Thymus (tissue), 11 donors: ENCODE data around the gene DGCR2. TPM values are rescaled to one million over a fixed set of nuclear protein-coding genes. Genes with fewer than 3 reads are reported as not detected.

Source experiments
- DNase-seq, 9 donors: peaks; one replicate each; pipeline ENCODE4 v3.0.0-alpha.2; 2013; ENCODE audit warnings: low spot score in 9 of 9, low read depth in 6 of 9, missing footprints in 1 of 9
- H3K27ac ChIP-seq, 2 donors: one replicate each; pipeline ENCODE4 v1.5.1; 2013; ENCODE audit warnings: control low read depth in 1 of 2, low read depth in 1 of 2, low read length in 1 of 2, mild to moderate bottlenecking in 1 of 2, moderate library complexity in 1 of 2
- H3K27me3 ChIP-seq, 2 donors: one replicate each; pipeline ENCODE4 v1.5.1; 2013; ENCODE audit warnings: low read length in 1 of 2; ENCODE audit not compliant: control insufficient read depth in 2 of 2, insufficient read depth in 1 of 2
- H3K36me3 ChIP-seq, 2 donors: one replicate each; pipeline ENCODE4 v1.5.1; 2013; ENCODE audit warnings: low read length in 1 of 2, mild to moderate bottlenecking in 1 of 2, moderate library complexity in 1 of 2; ENCODE audit not compliant: control insufficient read depth in 2 of 2, insufficient read depth in 2 of 2
- H3K4me1 ChIP-seq, 2 donors: one replicate each; pipeline ENCODE4 v1.5.1; 2013; ENCODE audit warnings: low read length in 2 of 2; ENCODE audit not compliant: control insufficient read depth in 2 of 2, insufficient read depth in 2 of 2
- H3K4me3 ChIP-seq, 2 donors: one replicate each; pipeline ENCODE4 v1.5.1; 2013; ENCODE audit warnings: low read length in 2 of 2, control low read depth in 1 of 2, mild to moderate bottlenecking in 1 of 2
- H3K9me3 ChIP-seq, 2 donors: one replicate each; pipeline ENCODE4 v1.5.1; 2013; ENCODE audit warnings: low read length in 1 of 2, mild to moderate bottlenecking in 1 of 2; ENCODE audit not compliant: control insufficient read depth in 2 of 2, insufficient read depth in 1 of 2
- WGBS: extraction: QIAGEN DNeasy Blood & Tissue Kit; methylation state at CpG from one replicate; pipeline ENCODE4 v1.1.7; 2013; 5-methylcytosine and 5-hydroxymethylcytosine counted together
- polyA plus RNA-seq: library from polyadenylated mRNA; stranded (reverse); fragments of 200-250 nt; gene quantifications from one replicate; pipeline ENCODE4 v1.2.3, GENCODE V29; 2013
- total RNA-seq: library from RNA; stranded (reverse); fragments of 120-200 nt; gene quantifications from one replicate; pipeline ENCODE4 v1.2.4, GENCODE V29; 2013
- donor health status: healthy.

The DGCR2 gene
- total and polyA plus RNA-seq, 2 donors = 17.8 to 24.1 TPM

DNA sequence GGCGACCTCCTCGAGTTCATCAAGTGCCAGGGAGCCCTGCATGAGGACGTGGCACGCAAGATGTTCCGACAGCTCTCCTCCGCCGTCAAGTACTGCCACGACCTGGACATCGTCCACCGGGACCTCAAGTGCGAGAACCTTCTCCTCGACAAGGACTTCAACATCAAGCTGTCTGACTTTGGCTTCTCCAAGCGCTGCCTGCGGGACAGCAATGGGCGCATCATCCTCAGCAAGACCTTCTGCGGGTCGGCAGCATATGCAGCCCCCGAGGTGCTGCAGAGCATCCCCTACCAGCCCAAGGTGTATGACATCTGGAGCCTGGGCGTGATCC, 9.4 kb upstream of the DGCR2 start:
- peaks cover 33 to 54% of the 10 kb centered on the region in 2 donors for H3K36me3 ChIP-seq

DNA sequence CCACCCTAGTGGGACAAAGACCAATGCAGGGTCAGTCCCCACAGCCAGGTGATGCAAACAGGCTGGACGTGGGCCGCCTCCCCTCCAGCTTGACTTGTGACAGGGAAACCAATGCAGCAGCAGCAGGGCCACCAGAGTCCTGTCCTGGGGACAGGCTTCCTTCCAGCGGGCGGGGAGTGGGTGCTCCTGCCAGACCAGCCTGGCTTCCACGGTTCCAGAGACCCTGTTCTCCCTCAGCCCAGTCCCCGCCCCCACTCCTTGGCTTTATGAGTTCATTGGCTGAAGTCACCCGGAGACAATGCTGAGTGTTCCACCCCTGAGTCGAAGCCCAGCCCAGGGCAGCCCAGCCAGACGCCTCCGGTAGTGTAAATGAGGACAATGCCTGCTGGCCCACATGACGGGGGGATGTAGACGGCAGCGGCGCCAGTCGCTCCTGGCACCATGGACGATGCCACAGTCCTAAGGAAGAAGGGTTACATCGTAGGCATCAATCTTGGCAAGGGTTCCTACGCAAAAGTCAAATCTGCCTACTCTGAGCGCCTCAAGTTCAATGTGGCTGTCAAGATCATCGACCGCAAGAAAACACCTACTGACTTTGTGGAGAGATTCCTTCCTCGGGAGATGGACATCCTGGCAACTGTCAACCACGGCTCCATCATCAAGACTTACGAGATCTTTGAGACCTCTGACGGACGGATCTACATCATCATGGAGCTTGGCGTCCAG, 8.9 kb upstream of the DGCR2 start, which contains the start of gene TSSK2:
TSS of gene TSSK2 (plus strand) at position 350 of the 726 bp plus-strand sequence. CDS start at position 442, 92 bp downstream.
- Histone ChIP-seq H3K4me3 (no peak within 1 kb of the TSS), H3K27me3 (no peaks in the 10 kb centered on the region), H3K9me3 (no peaks in the 10 kb centered on the region), H3K4me1 (no peaks in the 10 kb centered on the region), H3K36me3 (peaks cover 30 to 49% of the 10 kb centered on the region in 2 donors), H3K27ac (no peak within 1 kb of the TSS)
- DNase-seq = no peak
- WGBS = 97% methylated on average over 27 of the region's 27 CpGs

More for the DNA sequence above, 9.4 kb upstream of the DGCR2 start:
- H3K4me3 ChIP-seq = no peak overlapping the region
- no peaks in the 10 kb centered on the region for H3K4me1 ChIP-seq
- no peak for DNase-seq
- WGBS = 98% methylated on average over 19 of the region's 19 CpGs
- no peaks in the 10 kb centered on the region for H3K27me3 ChIP-seq
- no peak overlapping the region for H3K27ac ChIP-seq
- no peaks in the 10 kb centered on the region for H3K9me3 ChIP-seq

DNA sequence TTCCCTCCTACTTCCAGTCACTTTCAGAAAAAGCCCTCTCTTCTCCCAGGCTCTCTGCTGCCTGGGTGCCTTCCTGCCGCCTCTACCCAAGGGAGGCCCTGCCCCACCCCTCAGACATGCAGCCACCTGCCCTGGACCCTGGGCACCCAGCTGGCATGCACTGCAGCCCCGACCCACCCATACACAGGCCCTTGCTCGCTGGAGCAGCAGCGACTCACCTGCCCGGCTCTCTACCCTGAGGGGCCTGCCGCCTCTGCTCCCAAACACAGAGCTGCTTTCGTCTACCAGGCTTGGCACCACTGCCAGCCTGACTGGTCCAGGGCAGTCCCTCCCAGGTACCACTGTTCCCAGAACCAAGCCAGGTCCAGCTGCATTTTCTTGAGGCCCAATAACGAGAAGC, 7.7 kb upstream of the DGCR2 start:
- Histone ChIP-seq H3K9me3 (no peaks in the 10 kb centered on the region), H3K27ac (no peak overlapping the region), H3K27me3 (peaks cover 0 to 7% of the 10 kb centered on the region in 2 donors), H3K36me3 (peaks cover 24 to 38% of the 10 kb centered on the region in 2 donors), H3K4me3 (no peak overlapping the region), H3K4me1 (no peaks in the 10 kb centered on the region)
- DNase-seq = no peak
- WGBS = 94% methylated on average over 8 of the region's 8 CpGs

DNA sequence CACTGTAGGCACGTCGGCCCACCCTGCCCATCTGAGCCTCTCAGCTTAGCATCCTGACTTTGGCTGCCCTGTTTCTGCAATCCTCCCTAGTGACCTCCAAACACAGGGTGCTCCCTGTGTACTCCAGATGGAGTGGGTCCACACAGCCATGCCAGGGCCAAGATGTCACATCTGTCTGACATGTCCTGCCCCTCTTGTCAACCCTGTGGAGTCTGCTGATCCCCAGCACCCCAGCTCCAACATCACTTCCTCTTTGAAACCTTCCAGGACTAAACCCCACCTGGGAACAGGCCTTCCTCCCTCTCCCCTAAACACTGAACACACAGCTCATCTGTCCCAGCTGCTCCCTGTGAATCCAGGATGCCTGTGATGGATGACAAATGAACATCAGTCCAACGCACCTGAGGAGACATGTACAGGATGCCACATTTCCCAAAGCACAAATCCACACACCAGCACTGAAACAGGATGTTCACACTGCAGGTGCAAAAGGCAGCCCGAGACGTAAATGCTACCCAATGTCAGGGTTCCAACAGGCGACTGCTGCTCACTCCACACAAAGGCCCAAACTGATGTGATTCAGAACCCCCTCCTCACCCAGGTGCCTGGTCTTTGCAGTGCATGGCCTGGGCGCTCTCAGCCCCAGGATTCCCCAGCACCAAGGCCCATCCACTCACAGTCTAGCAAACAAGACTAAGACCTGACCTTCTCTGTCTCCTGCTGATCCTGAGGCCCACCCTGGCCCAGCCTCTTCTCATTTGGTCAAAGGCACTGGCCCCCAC, 6.9 kb upstream of the DGCR2 start:
- peaks cover 0 to 11% of the 10 kb centered on the region in 2 donors for H3K27me3 ChIP-seq
- no peak overlapping the region for H3K4me3 ChIP-seq
- H3K9me3 ChIP-seq = no peaks in the 10 kb centered on the region
- peaks cover 16 to 31% of the 10 kb centered on the region in 2 donors for H3K36me3 ChIP-seq
- no peak for DNase-seq
- 93% methylated on average over 7 of the region's 7 CpGs for WGBS
- H3K27ac ChIP-seq = no peak overlapping the region
- H3K4me1 ChIP-seq = no peaks in the 10 kb centered on the region

DNA sequence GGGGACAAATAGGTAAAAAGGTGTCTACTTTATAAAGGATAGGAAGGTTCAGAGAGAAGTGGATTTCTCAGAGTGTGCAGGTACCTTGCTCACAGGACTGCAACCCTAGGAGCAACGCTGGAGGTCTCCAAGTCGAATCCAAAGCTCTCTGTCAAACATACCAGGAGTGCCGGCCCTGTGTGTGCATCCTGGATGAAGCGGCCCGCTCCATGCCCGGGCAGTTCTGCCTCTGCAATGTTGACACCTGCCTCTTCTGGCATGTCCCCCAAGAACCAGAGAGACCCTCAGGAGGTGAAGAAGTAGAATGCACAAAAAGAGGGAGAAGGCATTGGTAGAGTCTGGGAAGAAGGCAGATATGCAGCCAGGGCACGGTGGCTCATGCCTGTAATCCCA, 5.8 kb upstream of the DGCR2 start:
- no peak for DNase-seq
- Histone ChIP-seq H3K4me1 (peaks cover under 1 to 3% of the 10 kb centered on the region in 2 donors), H3K4me3 (no peak overlapping the region), H3K27ac (no peak overlapping the region), H3K9me3 (no peaks in the 10 kb centered on the region), H3K36me3 (peaks cover 5 to 20% of the 10 kb centered on the region in 2 donors), H3K27me3 (peaks cover 0 to 13% of the 10 kb centered on the region in 2 donors)
- WGBS = 96% methylated on average over 7 of the region's 7 CpGs

- H3K27ac ChIP-seq = no peak overlapping the region
- H3K4me3 ChIP-seq = no peak overlapping the region
- peaks cover under 1 to 14% of the 10 kb centered on the region in 2 donors for H3K36me3 ChIP-seq
- no peak for DNase-seq
- H3K9me3 ChIP-seq = no peaks in the 10 kb centered on the region
- WGBS = 97% methylated on average over 16 of the region's 16 CpGs
- H3K27me3 ChIP-seq = peaks cover 0 to 16% of the 10 kb centered on the region in 2 donors
- peaks cover 4 to 7% of the 10 kb centered on the region in 2 donors for H3K4me1 ChIP-seq
These were observed 5.3 kb upstream of the DGCR2 start for GRCh38 chr22:19127329-19128008.

GRCh38 chr22:19126309-19127273, 4.4 kb upstream of the DGCR2 start:
- Histone ChIP-seq H3K9me3 (no peaks in the 10 kb centered on the region), H3K27ac (no peak overlapping the region), H3K27me3 (peaks cover 0 to 16% of the 10 kb centered on the region in 2 donors), H3K4me3 (no peak overlapping the region), H3K36me3 (peaks cover 0 to 7% of the 10 kb centered on the region in 2 donors), H3K4me1 (peaks cover 4 to 8% of the 10 kb centered on the region in 2 donors)
- WGBS = 96% methylated on average over 19 of the region's 19 CpGs
- DNase-seq = no peak

DNA sequence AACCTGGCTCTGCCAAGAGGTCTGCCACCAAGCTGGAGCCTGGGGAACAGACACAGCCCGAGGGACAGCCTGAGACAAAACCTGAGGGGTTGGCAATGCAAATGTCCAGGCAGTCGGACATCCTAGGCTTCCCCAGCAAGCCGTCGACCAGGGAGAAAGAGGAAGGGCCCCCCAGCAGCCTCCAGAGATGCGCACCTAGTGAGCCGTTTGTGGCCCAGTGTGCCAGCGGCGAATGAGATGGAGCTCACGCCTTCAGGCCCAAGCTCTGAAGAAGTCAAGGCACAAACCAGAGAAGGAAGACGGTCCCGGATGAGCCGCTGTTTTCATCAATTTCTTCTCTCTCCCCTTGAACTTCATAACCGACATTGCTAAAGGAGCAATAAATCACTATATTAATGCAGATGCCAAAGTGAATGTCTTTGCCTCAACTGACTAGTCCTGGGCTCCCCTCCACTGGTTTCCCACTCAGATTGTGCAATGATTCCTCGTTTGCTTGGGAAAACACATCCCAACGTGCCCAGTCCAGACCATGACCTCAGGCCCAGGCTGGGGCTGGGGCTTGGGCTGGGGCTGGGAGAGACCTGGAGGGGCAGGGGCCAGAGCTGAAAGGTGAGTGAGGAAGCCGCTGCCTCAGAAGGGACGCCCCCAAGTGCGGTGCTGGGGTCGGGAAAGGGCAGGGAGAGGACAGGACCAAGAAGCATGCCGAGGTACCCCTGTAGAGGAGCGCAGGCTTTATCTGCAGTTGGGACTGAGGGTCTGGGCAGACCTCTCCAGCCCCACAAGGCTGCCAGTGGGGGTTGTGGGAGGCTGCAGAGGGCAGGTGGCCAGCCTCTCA, 3.5 kb upstream of the DGCR2 start:
- Histone ChIP-seq H3K36me3 (no peaks in the 10 kb centered on the region), H3K27ac (no peak overlapping the region), H3K9me3 (no peaks in the 10 kb centered on the region), H3K4me1 (peaks cover 9 to 17% of the 10 kb centered on the region in 2 donors), H3K27me3 (peaks cover 0 to 16% of the 10 kb centered on the region in 2 donors), H3K4me3 (no peak overlapping the region)
- DNase-seq = no peak
- WGBS = 94% methylated on average over 21 of the region's 21 CpGs
